Esophagus (tissue), 2 donors: ENCODE results near the gene CASS4. TPM values are rescaled to one million over a fixed set of nuclear protein-coding genes. Genes with fewer than 3 reads are reported as not detected.
A peak's percentile ranks its signal among the peaks of the same experiment; 100 is the strongest.

Source experiments
- H3K27ac ChIP-seq, 2 donors: one replicate each; pipeline ENCODE4 v1.5.1; 2013; ENCODE audit warnings: low read depth in 2 of 2, mild to moderate bottlenecking in 2 of 2, inconsistent platforms in 1 of 2, low read length in 1 of 2, moderate library complexity in 1 of 2
- H3K27me3 ChIP-seq, 2 donors: one replicate each; pipeline ENCODE4 v1.6.1; 2013; ENCODE audit warnings: low read length in 2 of 2, control low read depth in 1 of 2, mild to moderate bottlenecking in 1 of 2; ENCODE audit not compliant: insufficient read depth in 2 of 2, control insufficient read depth in 1 of 2
- H3K36me3 ChIP-seq, 2 donors: one replicate each; pipeline ENCODE4 v1.6.1; 2013; ENCODE audit warnings: low read length in 1 of 2; ENCODE audit not compliant: control insufficient read depth in 2 of 2, insufficient read depth in 2 of 2
- H3K4me1 ChIP-seq, 2 donors: one replicate each; pipeline ENCODE4 v1.6.1; 2013; ENCODE audit warnings: low read length in 1 of 2; ENCODE audit not compliant: control insufficient read depth in 2 of 2, insufficient read depth in 2 of 2
- H3K4me3 ChIP-seq, 2 donors: one replicate each; pipeline ENCODE4 v1.5.1; 2013; ENCODE audit warnings: low read length in 2 of 2, mild to moderate bottlenecking in 2 of 2, low read depth in 1 of 2, moderate library complexity in 1 of 2
- H3K9me3 ChIP-seq, 2 donors: one replicate each; pipeline ENCODE4 v1.6.1; 2013; ENCODE audit warnings: mild to moderate bottlenecking in 2 of 2, low read depth in 1 of 2, low read length in 1 of 2, moderate library complexity in 1 of 2; ENCODE audit not compliant: control insufficient read depth in 2 of 2, insufficient read depth in 1 of 2
- WGBS, 2 donors: extraction: QIAGEN DNeasy Blood & Tissue Kit; methylation state at CpG; one replicate each; pipeline ENCODE4 v1.1.7; 2013; 5-methylcytosine and 5-hydroxymethylcytosine counted together
- polyA plus RNA-seq, 2 donors: library from polyadenylated mRNA; stranded (reverse); fragments of 200-250 nt; gene quantifications; one replicate each; pipeline ENCODE4 v1.2.3, GENCODE V29; 2013
- donor health status: healthy with polysubstance abuse.
- donor health status: Bipolar disorder and iron deficiency.

Gene CASS4
- polyA plus RNA-seq, 2 donors: 0.18 to 0.22 TPM

DNA sequence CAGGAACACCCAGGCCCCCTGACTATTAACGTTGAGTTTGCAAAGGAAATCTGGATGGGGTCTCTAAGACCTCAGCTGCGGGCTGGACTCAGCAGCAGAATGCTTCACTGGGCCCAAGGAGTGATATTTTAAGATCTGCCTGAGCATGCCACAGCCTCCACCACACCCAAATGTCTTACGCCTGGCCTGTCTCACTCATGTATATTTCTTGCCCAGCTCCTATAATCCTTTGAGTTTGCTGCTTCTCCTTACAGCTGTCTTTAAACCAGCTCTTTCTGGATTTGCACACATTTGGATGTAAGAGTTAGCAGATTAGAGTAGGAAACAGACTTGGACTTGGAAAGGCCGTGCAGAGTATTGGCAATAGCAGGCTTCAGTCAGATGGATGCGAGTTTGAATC, 16.4 kb downstream of the CASS4 start:
- no peaks in the 10 kb centered on the region for H3K36me3 ChIP-seq
- 58 to 66% methylated on average over 5 of the region's 5 CpGs for WGBS, 2 donors
- H3K27ac ChIP-seq: no peak overlapping the region
- no peaks in the 10 kb centered on the region for H3K27me3 ChIP-seq
- peaks cover 0 to 6% of the 10 kb centered on the region in 2 donors for H3K4me1 ChIP-seq
- no peak overlapping the region for H3K4me3 ChIP-seq
- no peaks in the 10 kb centered on the region for H3K9me3 ChIP-seq

- H3K9me3 ChIP-seq: no peaks in the 10 kb centered on the region
- 59 to 73% methylated on average over 8 of the region's 8 CpGs for WGBS, 2 donors
- H3K36me3 ChIP-seq: no peaks in the 10 kb centered on the region
- H3K4me1 ChIP-seq: peaks cover 0 to 6% of the 10 kb centered on the region in 2 donors
- H3K4me3 ChIP-seq: no peak overlapping the region
- H3K27ac ChIP-seq: no peak overlapping the region
- H3K27me3 ChIP-seq: no peaks in the 10 kb centered on the region
Measured at GRCh38 chr20:56428881-56429280, 16.8 kb downstream of the CASS4 start.

- peaks cover 0 to 6% of the 10 kb centered on the region in 2 donors for H3K4me1 ChIP-seq
- no peaks in the 10 kb centered on the region for H3K27me3 ChIP-seq
- H3K27ac ChIP-seq: no peak overlapping the region
- no peak overlapping the region for H3K4me3 ChIP-seq
- H3K9me3 ChIP-seq: no peaks in the 10 kb centered on the region
- 57 to 70% methylated on average over 6 of the region's 6 CpGs for WGBS, 2 donors
- H3K36me3 ChIP-seq: no peaks in the 10 kb centered on the region
Measured at GRCh38 chr20:56429502-56429901, 17.4 kb downstream of the CASS4 start.

DNA sequence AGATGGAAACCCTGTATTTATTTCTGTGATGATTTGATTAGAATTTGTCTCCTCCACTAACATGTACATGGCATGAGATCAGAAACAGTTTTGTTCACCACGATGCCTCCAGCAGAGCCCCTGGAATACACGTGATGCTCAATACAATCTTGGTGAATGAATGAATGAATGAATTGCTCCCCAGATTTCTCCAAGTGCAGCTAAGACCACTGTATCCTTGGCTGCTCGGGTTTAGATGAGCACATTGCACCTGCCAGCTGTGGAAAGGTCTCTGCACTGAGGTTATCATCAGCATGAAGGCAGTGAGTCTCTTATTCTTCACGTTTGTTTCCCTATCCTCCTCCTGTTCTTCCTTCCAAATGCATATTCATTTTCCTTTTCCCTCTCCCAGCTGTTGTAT, 17.9 kb downstream of the CASS4 start:
- Histone ChIP-seq H3K27me3 (no peaks in the 10 kb centered on the region), H3K4me1 (peaks cover 0 to 6% of the 10 kb centered on the region in 2 donors), H3K9me3 (no peaks in the 10 kb centered on the region), H3K27ac (no peak overlapping the region), H3K4me3 (no peak overlapping the region), H3K36me3 (no peaks in the 10 kb centered on the region)
- 51 to 58% methylated on average over 4 of the region's 4 CpGs for WGBS, 2 donors

- H3K4me1 ChIP-seq: peaks cover 0 to 6% of the 10 kb centered on the region in 2 donors
- H3K4me3 ChIP-seq: no peak overlapping the region
- H3K27me3 ChIP-seq: no peaks in the 10 kb centered on the region
- no peaks in the 10 kb centered on the region for H3K9me3 ChIP-seq
- 72 to 77% methylated on average over 4 of the region's 4 CpGs for WGBS, 2 donors
- H3K36me3 ChIP-seq: no peaks in the 10 kb centered on the region
- H3K27ac ChIP-seq: no peak overlapping the region
Measured at GRCh38 chr20:56430461-56430860, 18.4 kb downstream of the CASS4 start.

DNA sequence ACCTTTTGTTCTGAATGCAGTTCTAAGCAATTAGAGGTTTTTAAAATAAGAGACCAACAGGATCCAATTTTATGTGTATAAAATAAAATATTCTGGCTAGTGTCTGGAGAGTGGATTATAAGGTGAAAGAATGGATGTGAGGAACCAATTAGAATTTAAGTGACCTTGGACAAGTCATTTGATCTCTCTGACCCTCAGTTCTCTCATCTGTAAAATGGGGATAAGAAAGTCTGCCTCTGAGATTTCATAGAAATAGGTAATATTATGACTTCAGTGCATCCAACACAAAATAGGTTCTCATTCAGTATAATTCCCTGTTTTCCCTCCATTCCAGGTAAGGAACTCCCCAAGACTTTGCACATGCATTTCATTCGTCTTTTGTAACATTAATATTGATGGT, 18.9 kb downstream of the CASS4 start:
- Histone ChIP-seq H3K4me1 (peaks cover 0 to 6% of the 10 kb centered on the region in 2 donors), H3K4me3 (no peak overlapping the region), H3K9me3 (no peaks in the 10 kb centered on the region), H3K27ac (no peak overlapping the region), H3K36me3 (no peaks in the 10 kb centered on the region), H3K27me3 (no peaks in the 10 kb centered on the region)
- 81 to 91% methylated on average over 1 of the region's 1 CpG for WGBS, 2 donors

DNA sequence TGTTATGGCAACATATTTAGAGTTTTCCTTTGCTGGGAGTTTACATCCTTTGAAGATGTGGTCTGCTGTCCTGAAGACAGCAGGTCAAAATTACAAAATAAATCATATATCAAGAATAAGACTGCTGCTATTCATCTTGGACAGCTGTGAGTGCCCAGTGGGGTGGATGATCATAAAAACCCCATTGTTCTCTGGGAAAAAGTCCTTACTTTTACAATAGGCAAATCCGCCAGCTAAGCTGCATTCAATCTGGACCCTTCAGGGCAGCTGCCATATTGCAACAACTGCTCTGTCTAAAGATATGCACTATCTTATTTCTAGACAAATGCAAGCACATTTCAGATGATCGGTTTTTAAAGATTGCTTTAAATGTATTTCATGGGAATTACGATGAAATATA, 19.4 kb downstream of the CASS4 start:
- Histone ChIP-seq H3K4me1 (peaks cover 0 to 6% of the 10 kb centered on the region in 2 donors), H3K27me3 (no peaks in the 10 kb centered on the region), H3K4me3 (no peak overlapping the region), H3K27ac (no peak overlapping the region), H3K9me3 (no peaks in the 10 kb centered on the region), H3K36me3 (no peaks in the 10 kb centered on the region)
- 87 to 92% methylated on average over 3 of the region's 3 CpGs for WGBS, 2 donors

GRCh38 chr20:56433221-56433879, 21.3 kb downstream of the CASS4 start:
- Histone ChIP-seq H3K4me3 (no peak overlapping the region), H3K36me3 (no peaks in the 10 kb centered on the region), H3K4me1 (peaks cover 0 to 6% of the 10 kb centered on the region in 2 donors), H3K27ac (peak overlapping the region in 1 of 2 donors; percentile 7), H3K9me3 (no peaks in the 10 kb centered on the region), H3K27me3 (no peaks in the 10 kb centered on the region)
- 50 to 59% methylated on average over 3 of the region's 3 CpGs for WGBS, 2 donors

GRCh38 chr20:56433880-56434255, 21.8 kb downstream of the CASS4 start:
- 19 to 30% methylated on average over 6 of the region's 6 CpGs for WGBS, 2 donors
- no peak overlapping the region for H3K27ac ChIP-seq
- no peaks in the 10 kb centered on the region for H3K27me3 ChIP-seq
- no peak overlapping the region for H3K4me3 ChIP-seq
- H3K36me3 ChIP-seq: no peaks in the 10 kb centered on the region
- H3K4me1 ChIP-seq: peaks cover 0 to 6% of the 10 kb centered on the region in 2 donors
- no peaks in the 10 kb centered on the region for H3K9me3 ChIP-seq

DNA sequence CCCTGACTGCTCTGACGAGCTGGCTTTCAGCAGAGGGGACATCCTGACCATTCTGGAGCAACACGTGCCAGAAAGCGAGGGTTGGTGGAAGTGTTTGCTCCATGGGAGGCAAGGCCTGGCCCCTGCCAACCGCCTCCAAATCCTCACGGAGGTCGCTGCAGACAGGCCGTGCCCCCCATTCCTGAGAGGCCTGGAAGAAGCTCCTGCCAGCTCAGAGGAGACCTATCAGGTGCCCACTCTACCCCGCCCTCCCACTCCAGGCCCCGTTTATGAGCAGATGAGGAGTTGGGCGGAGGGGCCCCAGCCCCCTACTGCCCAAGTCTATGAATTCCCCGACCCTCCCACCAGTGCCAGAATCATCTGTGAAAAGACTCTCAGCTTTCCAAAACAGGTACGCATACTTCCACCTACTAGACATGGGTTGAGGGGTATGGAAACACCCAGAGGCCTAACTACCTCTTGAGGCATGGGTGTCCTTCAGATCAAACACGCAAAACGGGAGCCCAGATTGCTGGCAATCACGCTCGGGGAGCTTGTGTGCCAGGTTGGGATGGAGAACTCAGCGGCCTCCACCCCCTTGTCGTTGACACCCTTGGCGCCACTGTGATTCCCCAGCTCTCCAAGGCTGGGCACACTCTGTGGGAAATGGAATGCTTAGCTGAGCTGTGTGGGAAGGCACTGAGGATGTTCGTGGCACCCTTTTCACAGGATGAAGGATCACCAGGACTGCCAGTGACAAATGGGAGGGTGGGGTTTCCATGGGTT, 25.3 kb downstream of the CASS4 start:
- no peaks in the 10 kb centered on the region for H3K36me3 ChIP-seq
- H3K4me1 ChIP-seq: no peaks in the 10 kb centered on the region
- WGBS, 2 donors: 87% methylated on average over 20 of the region's 20 CpGs
- H3K27me3 ChIP-seq: no peaks in the 10 kb centered on the region
- no peak overlapping the region for H3K4me3 ChIP-seq
- no peaks in the 10 kb centered on the region for H3K9me3 ChIP-seq
- H3K27ac ChIP-seq: no peak overlapping the region
